Kidney capillary endothelial cell (primary cell): ENCODE data around the gene YIPF2.

Source experiments
- DNase-seq: peaks from one replicate; pipeline ENCODE4 v3.0.0-alpha.2; 2018; ENCODE audit warnings: low spot score

Gene YIPF2

DNA sequence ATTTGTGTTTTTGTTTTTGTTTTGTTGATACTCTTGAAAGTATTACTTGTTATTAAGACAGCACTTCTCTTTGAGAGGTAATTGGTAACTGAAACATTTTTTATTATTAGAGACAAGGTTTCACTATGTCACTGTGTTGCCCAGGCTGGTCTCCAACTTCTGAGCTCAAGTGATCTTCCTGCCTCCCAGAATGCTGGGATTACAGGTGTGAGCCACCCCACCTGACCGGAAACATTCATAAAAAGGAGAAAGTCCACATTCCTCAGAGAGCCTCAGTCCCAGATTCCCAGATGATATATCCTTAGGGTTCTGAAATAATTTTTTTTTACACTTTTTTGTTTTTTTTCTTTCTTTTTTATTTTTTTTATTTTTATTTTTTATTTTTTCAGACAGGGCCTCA, 54.4 kb downstream of the YIPF2 start:
- DNase-seq = no peak

GRCh38 chr19:10872546-10873107, 55.8 kb downstream of the YIPF2 start:
- no peak for DNase-seq
